ENCODE measurements around the gene UPF1.

The UPF1 gene

DNA sequence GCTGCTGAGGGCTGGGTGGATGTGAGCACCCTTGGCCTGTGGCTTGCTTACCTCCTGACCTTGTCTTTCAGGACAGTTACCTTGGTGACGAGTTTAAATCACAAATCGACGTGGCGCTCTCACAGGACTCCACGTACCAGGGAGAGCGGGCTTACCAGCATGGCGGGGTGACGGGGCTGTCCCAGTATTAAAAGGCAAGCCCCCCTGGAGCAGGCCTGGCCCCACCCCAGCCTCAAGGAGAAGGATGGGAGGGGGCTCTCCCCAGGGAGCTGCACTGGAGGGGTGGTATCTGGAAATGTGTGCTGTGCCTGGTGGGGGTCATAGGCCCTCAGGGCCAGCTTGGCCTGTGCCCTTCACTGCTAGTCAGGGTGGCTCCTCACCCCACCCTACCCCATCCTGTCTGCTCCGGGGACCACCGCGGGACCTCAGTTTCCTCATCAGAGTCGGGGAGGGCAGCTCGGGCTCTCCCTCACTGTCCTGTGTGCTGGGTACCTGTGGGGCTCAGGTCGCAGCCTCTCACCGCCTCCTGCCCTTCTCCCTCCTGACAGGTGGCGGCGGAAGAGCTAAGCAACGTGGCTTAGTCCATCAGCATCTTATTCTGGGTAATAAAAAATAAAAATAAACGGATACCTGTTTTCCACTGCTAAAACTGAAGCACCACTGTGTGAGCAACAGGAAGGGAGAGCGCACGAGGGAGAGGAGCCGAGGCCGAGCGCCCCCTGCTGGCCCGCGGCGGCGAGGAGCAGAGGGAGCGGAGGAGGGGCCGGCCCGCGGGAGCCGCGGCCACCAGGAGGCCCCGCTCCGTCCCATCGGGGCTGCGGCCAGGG lies 34.4 kb downstream of the UPF1 start:
- no peaks in the 10 kb centered on the region for H3K9me3 ChIP-seq (ENCODE audit: control insufficient read depth in 2 of 2, low read length in 2 of 2)
- peaks cover 45% of the 10 kb centered on the region in 2 donors for H3K36me3 ChIP-seq (ENCODE audit: control insufficient read depth in 2 of 2, insufficient read depth in 2 of 2, low read length in 2 of 2)
- peaks cover 2 to 14% of the 10 kb centered on the region in 2 donors for H3K27me3 ChIP-seq (ENCODE audit: control insufficient read depth in 1 of 2, insufficient read depth in 2 of 2, low read length in 2 of 2)
- no peak overlapping the region for H3K4me3 ChIP-seq (ENCODE audit: low read length in 2 of 2)
- no peak overlapping the region for H3K9ac ChIP-seq (ENCODE audit: low read length in 2 of 2)
- H3K4me1 ChIP-seq (ENCODE audit: control insufficient read depth, insufficient read depth, low read length) = peaks cover 9% of the 10 kb centered on the region
- H3K27ac ChIP-seq (ENCODE audit: low read length) = no peak overlapping the region

DNA sequence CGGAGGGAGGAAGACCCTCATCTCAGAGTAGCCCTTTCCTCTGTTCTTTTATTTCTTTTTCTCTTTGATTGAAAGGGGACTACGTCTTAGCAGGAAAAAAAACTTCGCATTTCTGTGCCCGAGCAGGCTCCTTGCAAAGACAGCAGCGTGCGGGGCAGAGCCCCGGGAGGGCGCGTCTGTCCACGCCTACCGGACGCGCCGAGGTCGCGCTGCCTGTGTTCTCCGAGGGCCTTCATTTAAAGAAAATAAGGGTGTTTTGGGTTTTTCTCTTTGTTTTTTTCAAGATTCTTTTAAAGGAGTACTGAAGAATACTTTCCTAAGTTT lies 35.0 kb downstream of the UPF1 start:
- Histone ChIP-seq H3K9ac (ENCODE audit: low read length in 2 of 2) (no peak overlapping the region), H3K4me3 (ENCODE audit: low read length in 2 of 2) (no peak overlapping the region), H3K4me1 (ENCODE audit: control insufficient read depth, insufficient read depth, low read length) (peaks cover 9% of the 10 kb centered on the region), H3K27me3 (ENCODE audit: control insufficient read depth in 1 of 2, insufficient read depth in 2 of 2, low read length in 2 of 2) (peaks cover 2 to 14% of the 10 kb centered on the region in 2 donors), H3K27ac (ENCODE audit: low read length) (no peak overlapping the region), H3K36me3 (ENCODE audit: control insufficient read depth in 2 of 2, insufficient read depth in 2 of 2, low read length in 2 of 2) (peaks cover 40% of the 10 kb centered on the region in 2 donors), H3K9me3 (ENCODE audit: control insufficient read depth in 2 of 2, low read length in 2 of 2) (no peaks in the 10 kb centered on the region)

DNA sequence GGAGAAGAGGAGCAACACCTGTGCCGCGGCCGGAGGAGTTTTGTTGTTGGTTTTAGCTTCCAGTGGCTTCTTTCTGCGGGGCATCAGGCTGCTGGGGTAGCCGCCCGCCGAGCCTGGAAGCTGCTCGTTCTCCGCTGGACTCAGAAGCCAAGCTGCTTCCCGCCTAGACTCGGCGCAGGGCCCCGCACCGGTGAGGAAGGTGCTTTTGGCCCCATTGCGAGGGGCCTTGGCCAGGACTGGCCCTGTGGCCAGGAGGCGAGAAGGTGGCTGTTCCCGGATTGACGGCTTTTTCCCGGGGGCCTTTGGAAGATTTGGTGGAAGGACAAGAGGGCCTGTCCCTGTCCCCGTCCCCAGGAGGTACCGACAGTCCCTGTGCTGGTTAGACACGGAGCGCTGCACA lies 35.4 kb downstream of the UPF1 start:
- no peak overlapping the region for H3K9ac ChIP-seq (ENCODE audit: low read length in 2 of 2)
- no peaks in the 10 kb centered on the region for H3K9me3 ChIP-seq (ENCODE audit: control insufficient read depth in 2 of 2, low read length in 2 of 2)
- H3K4me3 ChIP-seq (ENCODE audit: low read length in 2 of 2) = no peak overlapping the region
- peaks cover 9% of the 10 kb centered on the region for H3K4me1 ChIP-seq (ENCODE audit: control insufficient read depth, insufficient read depth, low read length)
- peaks cover 2 to 14% of the 10 kb centered on the region in 2 donors for H3K27me3 ChIP-seq (ENCODE audit: control insufficient read depth in 1 of 2, insufficient read depth in 2 of 2, low read length in 2 of 2)
- peaks cover 36 to 37% of the 10 kb centered on the region in 2 donors for H3K36me3 ChIP-seq (ENCODE audit: control insufficient read depth in 2 of 2, insufficient read depth in 2 of 2, low read length in 2 of 2)
- no peak overlapping the region for H3K27ac ChIP-seq (ENCODE audit: low read length)

DNA sequence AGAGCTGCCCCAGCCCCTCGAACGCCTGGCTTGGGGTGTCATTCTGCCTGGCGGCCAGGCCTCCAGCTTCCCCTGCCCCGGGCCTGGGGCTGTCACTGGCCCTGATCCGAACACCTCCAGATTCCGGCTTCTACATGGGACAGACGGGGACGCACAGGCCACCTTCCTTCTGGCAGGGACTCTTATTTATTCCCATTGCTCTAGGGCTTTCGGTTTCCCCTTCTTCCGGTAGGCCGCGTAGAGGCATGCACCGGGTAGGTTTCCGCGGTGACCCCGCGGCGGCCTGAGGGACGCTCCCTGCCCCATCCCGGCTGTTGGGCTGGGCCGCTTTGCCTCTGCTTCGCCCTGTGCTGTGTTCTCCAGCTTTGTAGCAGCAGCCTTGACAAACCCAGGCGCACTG lies 36.0 kb downstream of the UPF1 start:
- Histone ChIP-seq H3K4me3 (ENCODE audit: low read length in 2 of 2) (no peak overlapping the region), H3K27me3 (ENCODE audit: control insufficient read depth in 1 of 2, insufficient read depth in 2 of 2, low read length in 2 of 2) (peaks cover 2 to 14% of the 10 kb centered on the region in 2 donors), H3K36me3 (ENCODE audit: control insufficient read depth in 2 of 2, insufficient read depth in 2 of 2, low read length in 2 of 2) (peaks cover 31 to 32% of the 10 kb centered on the region in 2 donors), H3K9ac (ENCODE audit: low read length in 2 of 2) (no peak overlapping the region), H3K9me3 (ENCODE audit: control insufficient read depth in 2 of 2, low read length in 2 of 2) (no peaks in the 10 kb centered on the region), H3K27ac (ENCODE audit: low read length) (no peak overlapping the region), H3K4me1 (ENCODE audit: control insufficient read depth, insufficient read depth, low read length) (peaks cover 9% of the 10 kb centered on the region)

DNA sequence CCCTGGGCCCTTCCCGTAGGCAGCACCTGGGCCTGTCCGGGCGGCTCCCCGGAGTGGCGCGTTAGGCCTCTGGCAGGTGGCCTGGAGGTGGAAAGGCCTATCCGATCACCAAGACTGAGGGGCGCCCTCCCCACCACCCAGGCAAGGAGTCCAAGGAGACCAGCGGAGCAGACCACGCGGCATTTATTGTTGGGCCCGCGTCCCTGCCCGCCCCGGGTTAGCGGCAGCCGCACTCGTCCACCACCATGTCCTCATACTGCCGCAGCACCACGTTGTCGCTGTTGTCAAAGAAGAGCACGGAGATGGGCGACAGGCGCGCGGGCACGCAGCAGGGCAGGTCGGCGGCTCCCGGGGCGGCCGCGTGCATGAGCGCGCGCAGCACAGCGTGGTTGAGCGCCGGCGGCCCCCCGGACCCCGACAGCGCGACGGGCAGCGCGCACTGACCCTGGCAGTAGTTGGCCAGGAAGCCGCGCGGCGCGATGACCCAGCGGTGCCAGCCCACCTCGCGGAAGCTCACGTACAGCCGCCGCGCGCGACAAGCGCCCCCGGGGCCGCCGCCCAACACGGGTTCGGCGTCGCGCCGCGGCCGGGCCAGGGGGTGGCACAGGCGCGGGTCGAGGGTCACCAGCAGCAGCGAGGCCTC lies 36.7 kb downstream of the UPF1 start:
- Histone ChIP-seq H3K4me3 (ENCODE audit: low read length in 2 of 2) (no peak overlapping the region), H3K9ac (ENCODE audit: low read length in 2 of 2) (no peak overlapping the region), H3K4me1 (ENCODE audit: control insufficient read depth, insufficient read depth, low read length) (peaks cover 9% of the 10 kb centered on the region), H3K27ac (ENCODE audit: low read length) (no peak overlapping the region), H3K9me3 (ENCODE audit: control insufficient read depth in 2 of 2, low read length in 2 of 2) (no peaks in the 10 kb centered on the region), H3K27me3 (ENCODE audit: control insufficient read depth in 1 of 2, insufficient read depth in 2 of 2, low read length in 2 of 2) (peaks cover 2 to 14% of the 10 kb centered on the region in 2 donors), H3K36me3 (ENCODE audit: control insufficient read depth in 2 of 2, insufficient read depth in 2 of 2, low read length in 2 of 2) (peaks cover 25 to 26% of the 10 kb centered on the region in 2 donors)

DNA sequence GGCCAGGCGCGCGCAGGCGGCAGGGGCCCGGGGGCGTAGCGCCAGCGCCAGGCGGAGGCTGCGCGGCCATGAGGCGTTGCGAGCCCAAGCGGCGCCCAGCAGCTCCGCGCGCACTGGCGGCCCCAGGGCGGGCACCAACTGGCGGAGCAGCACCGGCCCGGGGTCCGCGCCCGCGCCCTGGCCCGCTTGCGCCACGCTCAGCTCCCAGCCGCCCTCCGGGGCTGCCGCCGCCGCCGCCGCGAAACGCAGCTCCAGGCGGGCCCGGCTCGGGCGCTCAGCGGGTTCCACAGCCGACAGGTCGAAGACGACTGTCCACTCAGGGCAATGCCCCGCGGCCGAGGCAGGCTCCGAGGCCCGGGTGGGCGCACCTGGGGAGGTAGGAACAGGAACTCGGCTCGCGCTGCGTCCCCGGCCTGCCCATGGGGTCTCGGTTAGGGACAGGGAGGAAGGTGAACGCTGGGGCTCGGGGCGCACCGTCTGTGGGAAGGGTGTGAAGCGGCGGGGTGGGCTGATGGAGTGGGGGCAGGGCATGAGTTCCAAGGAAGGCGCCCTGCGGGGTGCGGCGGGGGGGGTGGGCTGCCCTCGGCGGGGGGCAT lies 37.4 kb downstream of the UPF1 start:
- H3K36me3 ChIP-seq (ENCODE audit: control insufficient read depth in 2 of 2, insufficient read depth in 2 of 2, low read length in 2 of 2) = peaks cover 20% of the 10 kb centered on the region in 2 donors
- no peaks in the 10 kb centered on the region for H3K9me3 ChIP-seq (ENCODE audit: control insufficient read depth in 2 of 2, low read length in 2 of 2)
- H3K9ac ChIP-seq (ENCODE audit: low read length in 2 of 2) = no peak overlapping the region
- no peak overlapping the region for H3K4me3 ChIP-seq (ENCODE audit: low read length in 2 of 2)
- peaks cover 2 to 14% of the 10 kb centered on the region in 2 donors for H3K27me3 ChIP-seq (ENCODE audit: control insufficient read depth in 1 of 2, insufficient read depth in 2 of 2, low read length in 2 of 2)
- H3K27ac ChIP-seq (ENCODE audit: low read length) = no peak overlapping the region
- peaks cover 9% of the 10 kb centered on the region for H3K4me1 ChIP-seq (ENCODE audit: control insufficient read depth, insufficient read depth, low read length)

DNA sequence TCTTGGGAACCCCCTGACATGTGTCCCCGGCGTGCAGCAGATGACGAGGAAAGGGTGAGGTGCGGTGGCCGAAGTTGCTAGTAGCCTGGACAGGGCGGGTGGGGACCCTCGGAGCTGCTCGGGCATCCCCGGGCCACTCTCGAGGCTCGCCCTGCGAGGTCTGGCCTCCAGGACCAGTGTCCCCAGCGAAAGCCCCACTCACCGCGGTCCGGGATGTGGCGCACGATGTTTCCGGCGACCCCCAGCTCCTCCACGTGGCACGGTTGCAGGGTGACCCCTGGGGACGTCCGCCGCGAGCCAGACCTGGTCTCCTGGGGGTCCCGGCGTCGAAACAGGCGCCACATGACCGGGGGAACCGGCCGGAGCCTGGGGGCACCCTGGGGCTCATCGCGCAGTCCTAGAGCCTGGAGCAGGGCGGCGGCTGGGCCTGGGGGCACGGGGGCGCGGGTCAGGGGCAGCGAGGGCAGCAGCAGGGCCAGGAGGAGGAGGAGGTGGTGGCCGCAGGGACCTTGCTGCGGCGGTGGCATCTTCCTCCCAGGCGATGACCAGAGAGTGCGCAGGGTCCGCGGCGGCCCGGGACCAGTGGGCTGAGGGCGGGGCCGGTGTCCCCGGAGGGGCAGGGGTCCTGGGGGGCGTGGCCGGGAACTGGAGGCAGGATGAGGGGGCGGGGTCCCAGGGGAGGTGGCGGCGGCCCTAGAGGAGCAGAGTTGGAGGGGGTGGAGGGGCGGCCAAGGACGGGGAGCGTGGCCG lies 38.2 kb downstream of the UPF1 start:
- H3K27me3 ChIP-seq (ENCODE audit: control insufficient read depth in 1 of 2, insufficient read depth in 2 of 2, low read length in 2 of 2) = peaks cover 2 to 14% of the 10 kb centered on the region in 2 donors
- H3K9me3 ChIP-seq (ENCODE audit: control insufficient read depth in 2 of 2, low read length in 2 of 2) = no peaks in the 10 kb centered on the region
- H3K4me1 ChIP-seq (ENCODE audit: control insufficient read depth, insufficient read depth, low read length) = peaks cover 9% of the 10 kb centered on the region
- H3K36me3 ChIP-seq (ENCODE audit: control insufficient read depth in 2 of 2, insufficient read depth in 2 of 2, low read length in 2 of 2) = peaks cover 18% of the 10 kb centered on the region in 2 donors
- H3K4me3 ChIP-seq (ENCODE audit: low read length in 2 of 2) = no peak overlapping the region
- H3K9ac ChIP-seq (ENCODE audit: low read length in 2 of 2) = no peak overlapping the region
- H3K27ac ChIP-seq (ENCODE audit: low read length) = no peak overlapping the region

DNA sequence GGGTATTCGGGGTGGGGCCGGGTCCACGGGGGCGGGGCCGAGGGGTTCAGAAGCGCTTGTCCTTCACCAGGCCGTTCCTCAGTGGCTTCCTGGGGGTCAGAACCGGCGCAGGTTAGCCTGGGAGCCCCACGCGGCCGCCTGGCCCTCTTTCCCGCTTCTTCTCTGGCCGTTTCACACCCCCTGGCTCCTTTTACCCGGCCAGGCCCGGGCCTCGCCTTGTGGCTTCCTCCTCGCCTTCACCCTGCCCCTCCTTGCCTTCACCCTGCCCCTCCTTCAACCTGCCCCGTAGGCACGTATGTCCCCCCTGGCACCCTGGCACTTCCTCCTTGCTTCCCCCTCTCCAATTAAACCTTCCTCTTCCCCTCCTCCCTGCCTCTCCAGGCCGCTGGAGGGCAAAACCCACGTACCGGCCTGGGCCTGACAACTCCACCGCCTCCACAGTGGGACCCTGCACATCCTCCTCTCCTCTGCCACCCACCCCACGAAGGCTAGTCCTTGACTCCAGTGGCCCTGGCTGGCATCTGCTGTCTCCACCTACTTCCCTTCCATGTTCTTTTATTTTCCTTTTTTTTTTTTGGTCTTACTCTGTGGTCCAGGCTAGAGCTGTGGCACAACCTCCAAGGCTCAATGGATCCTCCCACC lies 38.9 kb downstream of the UPF1 start:
- peaks cover 2 to 14% of the 10 kb centered on the region in 2 donors for H3K27me3 ChIP-seq (ENCODE audit: control insufficient read depth in 1 of 2, insufficient read depth in 2 of 2, low read length in 2 of 2)
- peaks cover 9% of the 10 kb centered on the region for H3K4me1 ChIP-seq (ENCODE audit: control insufficient read depth, insufficient read depth, low read length)
- no peak overlapping the region for H3K4me3 ChIP-seq (ENCODE audit: low read length in 2 of 2)
- H3K9me3 ChIP-seq (ENCODE audit: control insufficient read depth in 2 of 2, low read length in 2 of 2) = no peaks in the 10 kb centered on the region
- no peak overlapping the region for H3K9ac ChIP-seq (ENCODE audit: low read length in 2 of 2)
- no peak overlapping the region for H3K27ac ChIP-seq (ENCODE audit: low read length)
- H3K36me3 ChIP-seq (ENCODE audit: control insufficient read depth in 2 of 2, insufficient read depth in 2 of 2, low read length in 2 of 2) = peaks cover 11 to 13% of the 10 kb centered on the region in 2 donors

DNA sequence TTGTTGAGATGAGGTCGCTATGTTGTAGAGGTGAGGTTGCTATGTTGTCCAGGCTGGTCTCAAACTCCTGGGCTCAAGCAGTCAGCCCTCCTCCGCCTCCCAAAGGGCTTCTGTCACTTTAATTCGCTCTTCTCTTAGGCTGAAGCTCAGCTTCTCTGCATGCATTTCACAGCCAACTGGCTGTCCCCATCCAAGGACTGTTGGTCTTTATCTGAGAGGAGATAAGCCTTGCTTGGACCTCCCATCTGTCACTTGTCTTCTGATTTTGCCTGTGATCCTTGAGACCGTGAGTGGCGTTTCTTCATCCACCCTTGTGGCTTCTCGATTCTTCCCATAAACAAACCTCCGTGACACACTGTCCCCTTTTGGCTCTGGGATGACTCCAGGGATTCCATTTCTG lies 39.8 kb downstream of the UPF1 start:
- no peak overlapping the region for H3K4me3 ChIP-seq (ENCODE audit: low read length in 2 of 2)
- no peak overlapping the region for H3K27ac ChIP-seq (ENCODE audit: low read length)

DNA sequence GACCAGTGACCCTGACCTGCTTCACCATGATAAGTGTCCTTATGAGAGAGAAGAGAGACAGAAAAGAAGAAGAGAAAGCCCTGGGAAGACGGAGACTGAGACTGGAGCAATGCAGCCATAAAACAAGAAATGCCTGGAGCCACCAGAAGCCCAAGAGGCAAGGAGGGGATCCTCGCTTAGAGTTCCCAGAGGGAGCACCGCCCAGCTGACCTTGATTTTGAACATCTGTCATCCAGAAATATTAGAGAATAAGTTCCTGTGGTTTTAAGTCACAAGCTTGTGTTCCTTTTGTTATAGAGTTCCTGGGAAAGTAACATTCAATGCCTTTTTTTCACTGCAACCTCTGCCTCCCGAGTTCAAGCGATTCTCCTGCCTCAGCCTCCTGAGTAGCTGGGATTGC lies 44.0 kb downstream of the UPF1 start:
- Histone ChIP-seq H3K27ac (ENCODE audit: low read length) (no peak overlapping the region), H3K4me3 (ENCODE audit: low read length in 2 of 2) (no peak overlapping the region), H3K9ac (ENCODE audit: low read length in 2 of 2) (no peak overlapping the region), H3K4me1 (ENCODE audit: control insufficient read depth, insufficient read depth, low read length) (no peaks in the 10 kb centered on the region), H3K36me3 (ENCODE audit: control insufficient read depth in 2 of 2, insufficient read depth in 2 of 2, low read length in 2 of 2) (no peaks in the 10 kb centered on the region), H3K27me3 (ENCODE audit: control insufficient read depth in 1 of 2, insufficient read depth in 2 of 2, low read length in 2 of 2) (peaks cover 2% of the 10 kb centered on the region in 2 donors), H3K9me3 (ENCODE audit: control insufficient read depth in 2 of 2, low read length in 2 of 2) (no peaks in the 10 kb centered on the region)

More for the DNA sequence above, 39.8 kb downstream of the UPF1 start:
- Histone ChIP-seq H3K9me3 (ENCODE audit: control insufficient read depth in 2 of 2, low read length in 2 of 2) (no peaks in the 10 kb centered on the region), H3K4me1 (ENCODE audit: control insufficient read depth, insufficient read depth, low read length) (peaks cover 9% of the 10 kb centered on the region), H3K9ac (ENCODE audit: low read length in 2 of 2) (no peak overlapping the region), H3K27me3 (ENCODE audit: control insufficient read depth in 1 of 2, insufficient read depth in 2 of 2, low read length in 2 of 2) (peaks cover 2 to 14% of the 10 kb centered on the region in 2 donors), H3K36me3 (ENCODE audit: control insufficient read depth in 2 of 2, insufficient read depth in 2 of 2, low read length in 2 of 2) (peaks cover 4 to 9% of the 10 kb centered on the region in 2 donors)
